Lung (tissue), 12 donors: ENCODE measurements around the gene TMEM38B. TPM values are rescaled to one million over a fixed set of nuclear protein-coding genes. Genes with fewer than 3 reads are reported as not detected.

Experiments
- ATAC-seq: fragments of 200-7000 bp; cut with Tn5 transposase; one replicate; pipeline ENCODE4 v1.9.1; 2020; ENCODE audit warnings: moderate number of reproducible peaks; ENCODE audit not compliant: insufficient read depth, low FRiP score
- DNase-seq, 3 donors: peaks; one replicate each; pipeline ENCODE4 v3.0.0-alpha.2; 2013 to 2017
- H3K27ac ChIP-seq, 2 donors: one replicate each; pipeline ENCODE4 v1.5.1; 2013; ENCODE audit warnings: mild to moderate bottlenecking in 2 of 2, moderate library complexity in 2 of 2, control low read depth in 1 of 2, inconsistent platforms in 1 of 2, low read depth in 1 of 2, low read length in 1 of 2
- H3K27me3 ChIP-seq, 3 donors: one replicate each; pipeline ENCODE4 v1.5.1; 2013; ENCODE audit warnings: low read length in 2 of 3; ENCODE audit not compliant: control insufficient read depth in 3 of 3, insufficient read depth in 3 of 3
- H3K36me3 ChIP-seq, 4 donors: one replicate each; pipeline ENCODE4 v1.5.1; 2013; ENCODE audit warnings: low read length in 4 of 4, mild to moderate bottlenecking in 1 of 4, moderate library complexity in 1 of 4; ENCODE audit not compliant: control insufficient read depth in 4 of 4, insufficient read depth in 4 of 4
- H3K4me1 ChIP-seq, 5 donors: one replicate each; pipeline ENCODE4 v1.5.1; 2013; ENCODE audit warnings: low read length in 5 of 5, mild to moderate bottlenecking in 2 of 5, moderate library complexity in 1 of 5; ENCODE audit not compliant: control insufficient read depth in 5 of 5, insufficient read depth in 5 of 5
- H3K4me3 ChIP-seq: one replicate; pipeline ENCODE4 v1.5.1; 2013; ENCODE audit warnings: mild to moderate bottlenecking, control low read depth, moderate library complexity
- H3K9ac ChIP-seq, 2 donors: one replicate each; pipeline ENCODE4 v1.5.1; 2013; ENCODE audit warnings: low read length in 2 of 2, control low read depth in 1 of 2; ENCODE audit not compliant: insufficient read depth in 1 of 2
- H3K9me3 ChIP-seq, 4 donors: one replicate each; pipeline ENCODE4 v1.5.1; 2013; ENCODE audit warnings: low read length in 3 of 4, mild to moderate bottlenecking in 1 of 4, moderate library complexity in 1 of 4; ENCODE audit not compliant: control insufficient read depth in 4 of 4, insufficient read depth in 3 of 4
- CTCF ChIP-seq: IDR thresholded peaks from 2 replicates; pipeline ENCODE4 v1.5.1; 2012; ENCODE audit warnings: mild to moderate bottlenecking; ENCODE audit errors: control extremely low read depth, extremely low read depth
- WGBS, 2 donors: extraction: QIAGEN DNeasy Blood & Tissue Kit; methylation state at CpG; one replicate each; pipeline ENCODE4 v1.1.7; 2013; 5-methylcytosine and 5-hydroxymethylcytosine counted together
- polyA plus RNA-seq, 2 donors: library from polyadenylated mRNA; stranded (reverse); fragments of 200-250 nt; gene quantifications; one replicate each; pipeline ENCODE4 v1.2.1, GENCODE V29; 2013
- total RNA-seq, 2 donors: library from RNA; depleted of rRNA in 1 of 2; stranded (reverse); fragments of >200 nt in 1 of 2; gene quantifications; one replicate each; pipeline ENCODE4 v1.2.1, GENCODE V29; 2014 to 2021
- donor health status: control.
- donor health status: control.
- donor health status: Bipolar disorder and iron deficiency.
- donor health status: healthy.
- donor health status: DM: yes; HTN: yes; CAD: no.

The TMEM38B gene
- total and polyA plus RNA-seq, 4 donors, result 4.9 to 17.2 (median 11.1) TPM

- H3K27me3 ChIP-seq, result peaks cover 0 to 24% (median 11%) of the 10 kb centered on the region in 3 donors
- 1 to 3% methylated on average over 15 of the region's 15 CpGs for WGBS, 2 donors
- H3K9me3 ChIP-seq, result no peaks in the 10 kb centered on the region
- DNase-seq (peak; percentile 16 to 54 (median 37)), ATAC-seq (no peak)
- peaks cover 0 to 12% (median 0%) of the 10 kb centered on the region in 5 donors for H3K4me1 ChIP-seq
- peak overlapping the region in 1 of 2 donors; percentile 85 for H3K27ac ChIP-seq
- H3K9ac ChIP-seq, result peak overlapping the region in 1 of 2 donors; percentile 14
- H3K36me3 ChIP-seq, result no peaks in the 10 kb centered on the region
- no peak for TF ChIP-seq CTCF
- no peak overlapping the region for H3K4me3 ChIP-seq
Measured at GRCh38 chr9:105693435-105694189, 729 bp upstream of the TMEM38B start.

GRCh38 chr9:105694848-105695581 lies 674 bp downstream of the TMEM38B start:
- Histone ChIP-seq H3K4me3 (peak overlapping the region; percentile 83), H3K9me3 (no peaks in the 10 kb centered on the region), H3K27me3 (peaks cover 0 to 24% (median 11%) of the 10 kb centered on the region in 3 donors), H3K27ac (peak overlapping the region; percentile 64 to 85), H3K9ac (peak overlapping the region in 1 of 2 donors; percentile 69), H3K36me3 (no peaks in the 10 kb centered on the region), H3K4me1 (peaks cover 0 to 12% (median 0%) of the 10 kb centered on the region in 5 donors)
- ATAC-seq, result peak; percentile 76
- peak; percentile 62 to 73 (median 68) for DNase-seq
- no peak for TF ChIP-seq CTCF
- WGBS, 2 donors, result 1 to 3% methylated on average over 42 of the region's 42 CpGs

- DNase-seq (no peak), ATAC-seq (no peak)
- no peaks in the 10 kb centered on the region for H3K36me3 ChIP-seq
- peaks cover 0 to 24% (median 11%) of the 10 kb centered on the region in 3 donors for H3K27me3 ChIP-seq
- no peak for TF ChIP-seq CTCF
- H3K27ac ChIP-seq, result no peak overlapping the region
- no peak overlapping the region for H3K9ac ChIP-seq
- H3K9me3 ChIP-seq, result no peaks in the 10 kb centered on the region
- 97 to 98% methylated on average over 12 of the region's 12 CpGs for WGBS, 2 donors
- no peak overlapping the region for H3K4me3 ChIP-seq
- peaks cover 0 to 16% (median 0%) of the 10 kb centered on the region in 5 donors for H3K4me1 ChIP-seq
Measured at GRCh38 chr9:105696219-105696793, 2.0 kb downstream of the TMEM38B start.
